WTC11 (cell line): ENCODE measurements around the gene ATCAY. TPM values are rescaled to one million over a fixed set of nuclear protein-coding genes. Genes with fewer than 3 reads are reported as not detected.

ENCODE experiments used
- ATAC-seq: fragments of 200-7000 bp; cut with Tn5 transposase; 2 replicates; pipeline ENCODE4 v1.10.0; 2021; ENCODE audit warnings: mild to moderate bottlenecking, moderate library complexity
- CTCF ChIA-PET: fragments of 300-600 bp; sonication (Branson Sonifier 250); formaldehyde crosslinking; loops from one replicate; lab custom pipeline; 2021; ENCODE audit warnings: antibody characterized with exemption; lab: Charles Lee
- POLR2A ChIA-PET: fragments of 350-600 bp; sonication (Branson Sonifier 250); formaldehyde crosslinking; loops from one replicate; lab custom pipeline; 2021; ENCODE audit warnings: antibody characterized with exemption; lab: Charles Lee
- DNase-seq: peaks from one replicate; pipeline ENCODE4 v3.0.0; 2021; ENCODE audit warnings: low spot score
- H3K27ac Mint-ChIP-seq: 2 replicates; pipeline ENCODE4 v1.8.0; 2021; ENCODE audit warnings: mixed read lengths
- H3K27me3 Mint-ChIP-seq: 2 replicates; pipeline ENCODE4 v1.8.0; 2021; ENCODE audit warnings: low read depth, mild to moderate bottlenecking, moderate library complexity, mixed read lengths
- H3K36me3 Mint-ChIP-seq: 2 replicates; pipeline ENCODE4 v1.8.0; 2021; ENCODE audit warnings: mixed read lengths
- H3K4me1 Mint-ChIP-seq: 2 replicates; pipeline ENCODE4 v1.8.0; 2022; ENCODE audit warnings: mixed read lengths
- H3K4me3 Mint-ChIP-seq: 2 replicates; pipeline ENCODE4 v1.8.0; 2021; ENCODE audit warnings: mild to moderate bottlenecking, moderate library complexity, mixed read lengths
- H3K9me3 Mint-ChIP-seq: 2 replicates; pipeline ENCODE4 v1.8.0; 2021; ENCODE audit warnings: mixed read lengths
- CDX4 ChIP-seq: fragments of 250-450 bp; sonication (Bioruptor Pico); IDR thresholded peaks from 2 replicates; pipeline ENCODE4 v1.9.0; 2021; ENCODE audit warnings: moderate library complexity, mild to moderate bottlenecking, inconsistent platforms, borderline replicate concordance
- FOXJ3 ChIP-seq: sonication (generic); formaldehyde crosslinking; IDR thresholded peaks from 2 replicates; pipeline ENCODE4 v1.9.0; 2021; ENCODE audit warnings: missing genetic modification reagents, mild to moderate bottlenecking, borderline replicate concordance
- FOXP4 ChIP-seq: sonication (generic); formaldehyde crosslinking; IDR thresholded peaks from 2 replicates; pipeline ENCODE4 v1.8.0; 2022; ENCODE audit warnings: mild to moderate bottlenecking, missing genetic modification reagents
- GRHL2 ChIP-seq: fragments of 250-450 bp; sonication (Bioruptor Pico); IDR thresholded peaks from 2 replicates; pipeline ENCODE4 v1.8.0; 2022; ENCODE audit warnings: mild to moderate bottlenecking, moderate library complexity; ENCODE audit not compliant: insufficient replicate concordance, severe bottlenecking
- IRF2 ChIP-seq: sonication (generic); formaldehyde crosslinking; IDR thresholded peaks from 2 replicates; pipeline ENCODE4 v1.8.0; 2022; ENCODE audit warnings: low read depth, missing genetic modification reagents, borderline replicate concordance
- MAX ChIP-seq: sonication (generic); formaldehyde crosslinking; IDR thresholded peaks from 2 replicates; pipeline ENCODE4 v1.8.0; 2022; ENCODE audit warnings: mild to moderate bottlenecking, missing genetic modification reagents
- NFYB ChIP-seq: sonication (generic); formaldehyde crosslinking; conservative IDR thresholded peaks from 2 replicates; pipeline ENCODE4 v1.8.0; 2022; ENCODE audit warnings: low read depth, missing genetic modification reagents
- NR1H2 ChIP-seq: sonication (generic); formaldehyde crosslinking; IDR thresholded peaks from 2 replicates; pipeline ENCODE4 v1.9.0; 2021; ENCODE audit warnings: mild to moderate bottlenecking, moderate library complexity, missing genetic modification reagents
- SMAD4 ChIP-seq: sonication (generic); formaldehyde crosslinking; IDR thresholded peaks from 2 replicates; pipeline ENCODE4 v1.8.0; 2022; ENCODE audit warnings: mild to moderate bottlenecking, missing genetic modification reagents
- TCF7 ChIP-seq: sonication (generic); formaldehyde crosslinking; IDR thresholded peaks from 2 replicates; pipeline ENCODE4 v1.8.0; 2022; ENCODE audit warnings: mild to moderate bottlenecking, low read depth, missing genetic modification reagents, moderate library complexity
- TEAD1 ChIP-seq: sonication (generic); formaldehyde crosslinking; IDR thresholded peaks from 2 replicates; pipeline ENCODE4 v1.8.0; 2022; ENCODE audit warnings: mild to moderate bottlenecking, missing genetic modification reagents
- TP53 ChIP-seq: sonication (generic); formaldehyde crosslinking; IDR thresholded peaks from 2 replicates; pipeline ENCODE4 v1.8.1; 2023; ENCODE audit warnings: mild to moderate bottlenecking, missing genetic modification reagents
- ZNF232 ChIP-seq: sonication (generic); formaldehyde crosslinking; IDR thresholded peaks from 2 replicates; pipeline ENCODE4 v1.8.0; 2022; ENCODE audit warnings: mild to moderate bottlenecking, missing genetic modification reagents
- ZNF512 ChIP-seq: sonication (generic); formaldehyde crosslinking; IDR thresholded peaks from 2 replicates; pipeline ENCODE4 v1.8.1; 2022; ENCODE audit warnings: missing genetic modification reagents, borderline replicate concordance
- total RNA-seq: library from RNA; stranded (reverse); gene quantifications from 3 replicates; pipeline ENCODE4 v1.2.3, GENCODE V29; 2021
- TF ChIP-seq, protein P1 (sequence below): sonication (generic); formaldehyde crosslinking; IDR thresholded peaks from 2 replicates; pipeline ENCODE4 v1.8.0; 2022; ENCODE audit warnings: mild to moderate bottlenecking, missing genetic modification reagents
- TF ChIP-seq, protein P2 (sequence below): sonication (generic); formaldehyde crosslinking; IDR thresholded peaks from 2 replicates; pipeline ENCODE4 v1.8.0; 2023; ENCODE audit warnings: missing genetic modification reagents, mild to moderate bottlenecking, borderline replicate concordance
- TF ChIP-seq, protein P3 (sequence below): fragments of 250-450 bp; sonication (Bioruptor Pico); IDR thresholded peaks from 2 replicates; pipeline ENCODE4 v2.1.2; 2022; ENCODE audit warnings: mild to moderate bottlenecking, moderate library complexity
- TF ChIP-seq, protein P4 (sequence below): sonication (generic); formaldehyde crosslinking; conservative IDR thresholded peaks from 2 replicates; pipeline ENCODE4 v1.8.1; 2022; ENCODE audit warnings: mild to moderate bottlenecking, missing genetic modification reagents

ATCAY gene
- total RNA-seq, 1 experiment from 2014 or later: 23.5 TPM

DNA sequence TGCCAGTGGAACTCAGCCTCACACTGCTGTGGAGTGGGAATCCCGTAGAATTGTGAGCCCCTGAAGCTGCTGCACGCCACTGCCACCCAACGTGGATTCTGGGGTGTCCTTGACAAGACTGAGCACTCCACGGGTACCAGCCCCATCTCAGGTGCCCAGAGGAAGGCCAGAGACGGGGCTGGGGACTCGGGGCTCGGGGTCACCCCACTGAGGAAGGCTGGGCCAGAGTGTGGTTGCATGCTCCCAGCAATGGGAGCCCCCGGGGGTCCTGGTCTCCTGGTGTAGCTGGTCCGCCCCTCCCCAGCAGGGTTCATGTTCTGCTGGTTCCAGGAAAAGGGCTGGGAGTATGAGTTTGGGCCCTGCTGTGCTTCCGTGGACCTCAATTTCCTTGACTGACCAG, 75.2 kb downstream of the ATCAY start:
- H3K27ac Mint-ChIP-seq: no peak overlapping the region
- H3K9me3 Mint-ChIP-seq: no peaks in the 10 kb centered on the region
- CTCF ChIA-PET: interaction anchor here (1.2 kb wide), 1 partner anchor 184 kb away, joined by 3 read pairs; no protein-coding TSS in a partner anchor
- no peaks in the 10 kb centered on the region; the same call in 1 of the 2 replicates for H3K36me3 Mint-ChIP-seq
- ATAC-seq: no peak
- no peak for DNase-seq
- POLR2A ChIA-PET: interaction anchor here (1.8 kb wide), 1 partner anchor 13 kb away, joined by 5 read pairs; no protein-coding TSS in a partner anchor
- no peak overlapping the region for H3K4me3 Mint-ChIP-seq
- no peaks in the 10 kb centered on the region for H3K27me3 Mint-ChIP-seq
- H3K4me1 Mint-ChIP-seq: peaks cover 8% of the 10 kb centered on the region
- TF ChIP-seq FOXP4 (CRISPR knock-in tag) (no peak), NFYB (CRISPR knock-in tag) (no peak), IRF2 (no peak), ZNF512 (CRISPR knock-in tag) (no peak), GRHL2 (CRISPR knock-in tag) (no peak), MAX (CRISPR knock-in tag) (no peak), TP53 (CRISPR knock-in tag) (no peak), NR1H2 (CRISPR knock-in tag) (no peak), CDX4 (no peak), ZNF232 (CRISPR knock-in tag) (no peak), SMAD4 (CRISPR knock-in tag) (no peak), FOXJ3 (CRISPR knock-in tag) (no peak), TEAD1 (CRISPR knock-in tag) (no peak), TCF7 (CRISPR knock-in tag) (no peak)
- TF ChIP-seq, protein P1, sequence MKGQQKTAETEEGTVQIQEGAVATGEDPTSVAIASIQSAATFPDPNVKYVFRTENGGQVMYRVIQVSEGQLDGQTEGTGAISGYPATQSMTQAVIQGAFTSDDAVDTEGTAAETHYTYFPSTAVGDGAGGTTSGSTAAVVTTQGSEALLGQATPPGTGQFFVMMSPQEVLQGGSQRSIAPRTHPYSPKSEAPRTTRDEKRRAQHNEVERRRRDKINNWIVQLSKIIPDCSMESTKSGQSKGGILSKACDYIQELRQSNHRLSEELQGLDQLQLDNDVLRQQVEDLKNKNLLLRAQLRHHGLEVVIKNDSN: no peak
- TF ChIP-seq, protein P2, sequence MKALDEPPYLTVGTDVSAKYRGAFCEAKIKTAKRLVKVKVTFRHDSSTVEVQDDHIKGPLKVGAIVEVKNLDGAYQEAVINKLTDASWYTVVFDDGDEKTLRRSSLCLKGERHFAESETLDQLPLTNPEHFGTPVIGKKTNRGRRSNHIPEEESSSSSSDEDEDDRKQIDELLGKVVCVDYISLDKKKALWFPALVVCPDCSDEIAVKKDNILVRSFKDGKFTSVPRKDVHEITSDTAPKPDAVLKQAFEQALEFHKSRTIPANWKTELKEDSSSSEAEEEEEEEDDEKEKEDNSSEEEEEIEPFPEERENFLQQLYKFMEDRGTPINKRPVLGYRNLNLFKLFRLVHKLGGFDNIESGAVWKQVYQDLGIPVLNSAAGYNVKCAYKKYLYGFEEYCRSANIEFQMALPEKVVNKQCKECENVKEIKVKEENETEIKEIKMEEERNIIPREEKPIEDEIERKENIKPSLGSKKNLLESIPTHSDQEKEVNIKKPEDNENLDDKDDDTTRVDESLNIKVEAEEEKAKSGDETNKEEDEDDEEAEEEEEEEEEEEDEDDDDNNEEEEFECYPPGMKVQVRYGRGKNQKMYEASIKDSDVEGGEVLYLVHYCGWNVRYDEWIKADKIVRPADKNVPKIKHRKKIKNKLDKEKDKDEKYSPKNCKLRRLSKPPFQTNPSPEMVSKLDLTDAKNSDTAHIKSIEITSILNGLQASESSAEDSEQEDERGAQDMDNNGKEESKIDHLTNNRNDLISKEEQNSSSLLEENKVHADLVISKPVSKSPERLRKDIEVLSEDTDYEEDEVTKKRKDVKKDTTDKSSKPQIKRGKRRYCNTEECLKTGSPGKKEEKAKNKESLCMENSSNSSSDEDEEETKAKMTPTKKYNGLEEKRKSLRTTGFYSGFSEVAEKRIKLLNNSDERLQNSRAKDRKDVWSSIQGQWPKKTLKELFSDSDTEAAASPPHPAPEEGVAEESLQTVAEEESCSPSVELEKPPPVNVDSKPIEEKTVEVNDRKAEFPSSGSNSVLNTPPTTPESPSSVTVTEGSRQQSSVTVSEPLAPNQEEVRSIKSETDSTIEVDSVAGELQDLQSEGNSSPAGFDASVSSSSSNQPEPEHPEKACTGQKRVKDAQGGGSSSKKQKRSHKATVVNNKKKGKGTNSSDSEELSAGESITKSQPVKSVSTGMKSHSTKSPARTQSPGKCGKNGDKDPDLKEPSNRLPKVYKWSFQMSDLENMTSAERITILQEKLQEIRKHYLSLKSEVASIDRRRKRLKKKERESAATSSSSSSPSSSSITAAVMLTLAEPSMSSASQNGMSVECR (CRISPR knock-in tag): no peak
- TF ChIP-seq, protein P3, sequence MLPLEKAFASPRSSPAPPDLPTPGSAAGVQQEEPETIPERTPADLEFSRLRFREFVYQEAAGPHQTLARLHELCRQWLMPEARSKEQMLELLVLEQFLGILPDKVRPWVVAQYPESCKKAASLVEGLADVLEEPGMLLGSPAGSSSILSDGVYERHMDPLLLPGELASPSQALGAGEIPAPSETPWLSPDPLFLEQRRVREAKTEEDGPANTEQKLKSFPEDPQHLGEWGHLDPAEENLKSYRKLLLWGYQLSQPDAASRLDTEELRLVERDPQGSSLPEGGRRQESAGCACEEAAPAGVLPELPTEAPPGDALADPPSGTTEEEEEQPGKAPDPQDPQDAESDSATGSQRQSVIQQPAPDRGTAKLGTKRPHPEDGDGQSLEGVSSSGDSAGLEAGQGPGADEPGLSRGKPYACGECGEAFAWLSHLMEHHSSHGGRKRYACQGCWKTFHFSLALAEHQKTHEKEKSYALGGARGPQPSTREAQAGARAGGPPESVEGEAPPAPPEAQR (CRISPR knock-in tag): no peak
- TF ChIP-seq, protein P4, sequence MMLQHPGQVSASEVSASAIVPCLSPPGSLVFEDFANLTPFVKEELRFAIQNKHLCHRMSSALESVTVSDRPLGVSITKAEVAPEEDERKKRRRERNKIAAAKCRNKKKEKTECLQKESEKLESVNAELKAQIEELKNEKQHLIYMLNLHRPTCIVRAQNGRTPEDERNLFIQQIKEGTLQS: no peak
